LNCaP clone FGC (cell line): ENCODE measurements around the gene ARHGEF16.

Experiments used
- DNase-seq: peaks from one replicate; pipeline ENCODE4 v3.0.0-alpha.2; 2011; ENCODE audit warnings: low read depth
- H3K4me3 ChIP-seq: 2 replicates; pipeline ENCODE4 v1.5.1; 2011; ENCODE audit warnings: mild to moderate bottlenecking, low read depth, low read length, control low read depth
- CTCF ChIP-seq: IDR thresholded peaks from 2 replicates; pipeline ENCODE4 v1.5.1; 2012; ENCODE audit warnings: mild to moderate bottlenecking; ENCODE audit not compliant: control insufficient read depth, insufficient read depth; ENCODE audit errors: extremely low read depth

The ARHGEF16 gene

GRCh38 chr1:3473381-3473844 lies 18.9 kb downstream of the ARHGEF16 start:
- no peak for DNase-seq
- no peak overlapping the region for H3K4me3 ChIP-seq
- TF ChIP-seq CTCF, result no peak

- TF ChIP-seq CTCF, result no peak
Measured at GRCh38 chr1:3474016-3474415, 19.6 kb downstream of the ARHGEF16 start.

GRCh38 chr1:3474421-3474820 lies 20.0 kb downstream of the ARHGEF16 start:
- TF ChIP-seq CTCF, result no peak
- no peak overlapping the region for H3K4me3 ChIP-seq
- no peak for DNase-seq

More at GRCh38 chr1:3474016-3474415, 19.6 kb downstream of the ARHGEF16 start:
- DNase-seq, result no peak
- no peak overlapping the region for H3K4me3 ChIP-seq

GRCh38 chr1:3475839-3476573 lies 21.5 kb downstream of the ARHGEF16 start:
- DNase-seq, result no peak
- TF ChIP-seq CTCF, result no peak
- H3K4me3 ChIP-seq, result no peak overlapping the region

GRCh38 chr1:3476666-3477065 lies 22.2 kb downstream of the ARHGEF16 start:
- H3K4me3 ChIP-seq, result no peak overlapping the region
- no peak for DNase-seq
- no peak for TF ChIP-seq CTCF

- TF ChIP-seq CTCF, result no peak
- no peak for DNase-seq
- no peak overlapping the region for H3K4me3 ChIP-seq
Measured at GRCh38 chr1:3477241-3477995, 23.0 kb downstream of the ARHGEF16 start.
